B cell (primary cell): Measurements from ENCODE around the gene ADORA2B. TPM values are rescaled to one million over a fixed set of nuclear protein-coding genes. Genes with fewer than 3 reads are reported as not detected.

Experiments used
- ATAC-seq: fragments of 200-7000 bp; cut with Tn5 transposase; one replicate; pipeline ENCODE4 v1.10.0; 2021; ENCODE audit warnings: low read depth, mild to moderate bottlenecking, moderate number of reproducible peaks, moderate library complexity
- CTCF ChIA-PET: fragments of 350-600 bp; sonication (Branson Sonifier 250); formaldehyde crosslinking; loops from one replicate; lab custom pipeline; 2021; ENCODE audit warnings: antibody characterized with exemption, inconsistent platforms; lab: Charles Lee
- POLR2A ChIA-PET: fragments of 350-600 bp; sonication (Branson Sonifier 250); formaldehyde crosslinking; loops from one replicate; lab custom pipeline; 2021; ENCODE audit warnings: antibody characterized with exemption; lab: Charles Lee
- DNase-seq: peaks from one replicate; pipeline ENCODE4 v3.0.0; 2013
- H2AFZ ChIP-seq: 2 replicates; pipeline ENCODE4 v1.6.1; 2012; ENCODE audit warnings: mild to moderate bottlenecking, low read depth, low read length; ENCODE audit not compliant: insufficient read depth, poor library complexity, severe bottlenecking
- H3K27ac ChIP-seq, 2 donors: 1 replicate in 1 of 2; 2 replicates in 1 of 2; pipeline ENCODE4 v1.5.1; 2012 to 2013; ENCODE audit warnings: low read length in 2 of 2, mild to moderate bottlenecking in 2 of 2, moderate library complexity in 1 of 2
- H3K27me3 ChIP-seq, 4 experiments: fragments of 200-600 bp in 1 of 4; sonication (generic) in 1 of 4; replicated peaks in 1 of 4; 1 replicate in 2 of 4; 2 replicates in 2 of 4; pipeline versions ENCODE4 v1.6.1 to v1.7.0; 2013 to 2016; ENCODE audit warnings: low read length in 3 of 4, mild to moderate bottlenecking in 2 of 4, mixed read lengths in 1 of 4, moderate library complexity in 1 of 4; ENCODE audit not compliant: insufficient read depth in 4 of 4, control insufficient read depth in 3 of 4; ENCODE audit errors: control extremely low read depth in 1 of 4
- H3K36me3 ChIP-seq, 2 experiments: replicated peaks in 1 of 2; 1 replicate in 1 of 2; 2 replicates in 1 of 2; pipeline versions ENCODE4 v1.6.1 to v1.7.1; 2013; ENCODE audit warnings: low read length in 1 of 2; ENCODE audit not compliant: insufficient read depth in 2 of 2, control insufficient read depth in 1 of 2; ENCODE audit errors: control extremely low read depth in 1 of 2, extremely low read depth in 1 of 2
- H3K4me1 ChIP-seq, 2 donors: fragments of 200-600 bp in 1 of 2; sonication (generic) in 1 of 2; 1 replicate in 1 of 2; 2 replicates in 1 of 2; pipeline versions ENCODE4 v1.5.1 to v1.6.1; 2013 to 2017; ENCODE audit warnings: low read length in 2 of 2; ENCODE audit not compliant: control insufficient read depth in 2 of 2, insufficient read depth in 2 of 2
- H3K4me2 ChIP-seq: replicated peaks from 2 replicates; pipeline ENCODE3; 2012; ENCODE audit warnings: mild to moderate bottlenecking, low read depth, low read length; ENCODE audit not compliant: poor library complexity, severe bottlenecking
- H3K4me3 ChIP-seq, 5 experiments: fragments of 200-600 bp in 1 of 5; sonication (generic) in 1 of 5; 1 replicate in 3 of 5; 2 replicates in 2 of 5; pipeline versions ENCODE4 v1.5.1 to v1.7.0; 2011 to 2016; ENCODE audit warnings: low read length in 4 of 5, mild to moderate bottlenecking in 4 of 5, low read depth in 2 of 5, control low read depth in 1 of 5, moderate library complexity in 1 of 5; ENCODE audit not compliant: insufficient read depth in 1 of 5; ENCODE audit errors: control extremely low read depth in 1 of 5, extremely low read depth in 1 of 5
- H3K79me2 ChIP-seq: fragments of 200-600 bp; sonication (generic); one replicate; pipeline ENCODE4 v1.6.0; 2016; ENCODE audit warnings: low read length; ENCODE audit not compliant: control insufficient read depth, insufficient read depth
- H3K9ac ChIP-seq: fragments of 200-600 bp; sonication (generic); 2 replicates; pipeline ENCODE4 v1.6.1; 2017; ENCODE audit warnings: mild to moderate bottlenecking, low read length, moderate library complexity
- H3K9me3 ChIP-seq, 3 donors: one replicate each; pipeline versions ENCODE4 v1.6.1 to v1.7.1; 2013; ENCODE audit warnings: low read length in 2 of 3; ENCODE audit not compliant: control insufficient read depth in 2 of 3, insufficient read depth in 1 of 3; ENCODE audit errors: control extremely low read depth in 1 of 3
- H4K20me1 ChIP-seq: 2 replicates; pipeline ENCODE4 v1.6.0; 2012; ENCODE audit warnings: mild to moderate bottlenecking, low read length; ENCODE audit not compliant: insufficient read depth, control insufficient read depth, poor library complexity, severe bottlenecking
- H3K27ac Mint-ChIP-seq: one replicate; pipeline ENCODE4 v1.8.0; 2021; ENCODE audit warnings: mixed read lengths
- H3K27me3 Mint-ChIP-seq: one replicate; pipeline ENCODE4 v1.8.0; 2021; ENCODE audit warnings: mixed read lengths
- H3K4me1 Mint-ChIP-seq: one replicate; pipeline ENCODE4 v1.8.0; 2021; ENCODE audit warnings: mixed read lengths
- H3K4me3 Mint-ChIP-seq: one replicate; pipeline ENCODE4 v1.8.0; 2021; ENCODE audit warnings: mixed read lengths
- H3K9me3 Mint-ChIP-seq: one replicate; pipeline ENCODE4 v1.8.0; 2022; ENCODE audit warnings: mixed read lengths; ENCODE audit not compliant: insufficient read depth
- CTCF ChIP-seq: fragments of 200-600 bp; IDR thresholded peaks from one replicate; pipeline ENCODE4 v1.8.0; 2022; ENCODE audit warnings: antibody characterized with exemption, mild to moderate bottlenecking
- EZH2 ChIP-seq: IDR thresholded peaks from 2 replicates; pipeline ENCODE4 v1.6.1; 2012; ENCODE audit warnings: borderline replicate concordance, low read depth, mild to moderate bottlenecking, moderate library complexity, low read length; ENCODE audit not compliant: insufficient read depth, poor library complexity, severe bottlenecking
- WGBS: methylation state at CpG from one replicate; pipeline ENCODE4 v1.1.5; 2013; ENCODE audit warnings: missing lambda C conversion rate; ENCODE audit not compliant: insufficient coverage; 5-methylcytosine and 5-hydroxymethylcytosine counted together
- intact Hi-C: fragments of 100-400 bp; cut with micrococcal nuclease; formaldehyde crosslinking; loops from one replicate; pipeline ENCODE4 v1.10.0; 2022
- polyA plus RNA-seq: library from polyadenylated mRNA; depleted of rRNA; stranded (reverse); fragments of >200 nt; gene quantifications from 2 replicates; pipeline ENCODE4 v1.2.3, GENCODE V29; 2012
- total RNA-seq, 2 donors: library from RNA; stranded (reverse); fragments of 120-200 nt in 1 of 2; gene quantifications; 1 replicate in 1 of 2; 2 replicates in 1 of 2; pipeline versions ENCODE4 v1.2.3 to v1.2.4, GENCODE V29; 2013 to 2022

ADORA2B gene
- total and polyA plus RNA-seq, 2 donors (not counting 1 experiment from before 2014, with no cell fraction given), result not detected

- H3K27ac ChIP-seq, result no peak overlapping the region
- H4K20me1 ChIP-seq, result no peaks in the 10 kb centered on the region
- no peak overlapping the region for H3K4me3 ChIP-seq
- peaks cover 5% of the 10 kb centered on the region for H3K4me1 Mint-ChIP-seq
- DNase-seq, result no peak
- intact Hi-C loops, result no loop called here
- H3K36me3 ChIP-seq, result no peaks in the 10 kb centered on the region
- CTCF ChIA-PET, result no interaction called here
- H3K4me1 ChIP-seq, result no peaks in the 10 kb centered on the region
- H3K79me2 ChIP-seq, result no peaks in the 10 kb centered on the region
- no peaks in the 10 kb centered on the region for H3K9me3 ChIP-seq
- no peak for ATAC-seq
- H3K9ac ChIP-seq, result no peak overlapping the region
- WGBS, result 96% methylated on average over 7 of the region's 14 CpGs
- peaks cover 28% of the 10 kb centered on the region for H3K27me3 Mint-ChIP-seq
- TF ChIP-seq EZH2 (no peak), CTCF (no peak)
- no peak overlapping the region for H3K4me3 Mint-ChIP-seq
- POLR2A ChIA-PET, result no interaction called here
- H2AFZ ChIP-seq, result no peak overlapping the region
- H3K9me3 Mint-ChIP-seq, result no peaks in the 10 kb centered on the region
- no peak overlapping the region for H3K4me2 ChIP-seq
- no peaks in the 10 kb centered on the region for H3K27me3 ChIP-seq
- H3K27ac Mint-ChIP-seq, result no peak overlapping the region
Observed at GRCh38 chr17:15955793-15956541, 11.0 kb downstream of the ADORA2B start.

DNA sequence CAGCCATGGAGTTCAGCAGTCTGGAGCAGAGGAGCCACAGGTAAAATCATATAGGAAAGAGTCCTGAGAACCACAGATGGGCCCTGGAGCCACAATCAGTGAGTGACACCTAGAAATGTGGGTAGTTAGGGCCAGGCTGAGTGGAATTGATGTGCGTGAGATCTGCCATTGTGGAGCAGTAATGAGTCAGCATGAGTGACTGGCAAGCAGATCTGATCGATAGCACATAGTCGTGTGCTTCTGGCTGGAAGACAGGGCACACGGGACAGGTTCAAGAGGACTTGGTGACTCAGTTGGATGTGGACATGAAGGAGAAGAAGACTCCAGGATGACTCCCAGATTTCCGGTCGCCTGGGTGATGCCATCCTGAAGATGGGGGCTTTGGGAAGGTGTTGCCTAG, 12.3 kb downstream of the ADORA2B start:
- no peaks in the 10 kb centered on the region for H3K9me3 Mint-ChIP-seq
- ChIA-PET CTCF (no interaction called here), POLR2A (no interaction called here)
- H3K4me1 ChIP-seq, result no peaks in the 10 kb centered on the region
- DNase-seq (no peak), ATAC-seq (no peak)
- TF ChIP-seq EZH2 (no peak), CTCF (no peak)
- H3K27me3 Mint-ChIP-seq, result peaks cover 35% of the 10 kb centered on the region
- no peak overlapping the region for H3K27ac ChIP-seq
- H3K9me3 ChIP-seq, result no peaks in the 10 kb centered on the region
- no peak overlapping the region for H3K4me3 ChIP-seq
- H4K20me1 ChIP-seq, result no peaks in the 10 kb centered on the region
- H3K4me3 Mint-ChIP-seq, result no peak overlapping the region
- H3K4me1 Mint-ChIP-seq, result peaks cover 5% of the 10 kb centered on the region
- H3K4me2 ChIP-seq, result no peak overlapping the region
- H2AFZ ChIP-seq, result no peak overlapping the region
- intact Hi-C loops, result no loop called here
- H3K36me3 ChIP-seq, result no peaks in the 10 kb centered on the region
- WGBS, result 82% methylated on average over 6 of the region's 6 CpGs
- no peak overlapping the region for H3K9ac ChIP-seq
- no peaks in the 10 kb centered on the region for H3K27me3 ChIP-seq
- no peaks in the 10 kb centered on the region for H3K79me2 ChIP-seq
- H3K27ac Mint-ChIP-seq, result no peak overlapping the region
